Hepatocyte (in vitro differentiated cells): ENCODE results near the gene ACBD3.

Experiments
- CTCF ChIP-seq: fragments of 200-600 bp; sonication (generic); IDR thresholded peaks from 2 replicates; pipeline ENCODE4 v1.5.1; 2016; ENCODE audit warnings: antibody characterized with exemption, mild to moderate bottlenecking; ENCODE audit not compliant: poor library complexity
- EZH2 ChIP-seq: fragments of 200-600 bp; sonication (generic); IDR thresholded peaks from 2 replicates; pipeline ENCODE4 v1.6.1; 2016; ENCODE audit warnings: antibody characterized with exemption, mild to moderate bottlenecking, borderline replicate concordance

- TF ChIP-seq CTCF (no peak), EZH2 (no peak)
Observed at GRCh38 chr1:226199971-226200370, 13.4 kb upstream of the ACBD3 start.
